T-helper 1 cell treated with Interleukin-12 subunit alpha and Interleukin-12 subunit beta and Interleukin-4 antibody, amounts not matched to agents 30 ng/mL and 1 ng/mL, for 36 hours (primary cell): Measurements from ENCODE around the gene LMAN2. TPM values are rescaled to one million over a fixed set of nuclear protein-coding genes. Genes with fewer than 3 reads are reported as not detected.
"Not testable (repeated sequence)": the region's sequence is repeated elsewhere in the genome, so short reads cannot be mapped to it uniquely, and the experiment has no call there.

Experiments
- intact Hi-C: fragments of 100-400 bp; cut with micrococcal nuclease; formaldehyde crosslinking; loops from one replicate; pipeline ENCODE4 v1.15.1; 2024
- total RNA-seq: library from RNA; stranded (reverse); gene quantifications from 2 replicates; pipeline ENCODE4 v1.2.3, GENCODE V29; 2022

The LMAN2 gene
- total RNA-seq, 1 donor from 2014 or later = 151 TPM

GRCh38 chr5:177310332-177310731 is 41.1 kb downstream of the LMAN2 start:
- intact Hi-C loops = loop anchor here (2.0 to 5.0 kb wide), 2 partner anchors 664 to 923 kb away; partner anchors contain the start of genes HIGD2A, NOP16 and TSPAN17

- intact Hi-C loops = loop anchor here (2.0 to 5.0 kb wide), 3 partner anchors 181 to 922 kb away; partner anchors contain the start of genes HIGD2A, NOP16 and TSPAN17
These were observed 41.9 kb downstream of the LMAN2 start for GRCh38 chr5:177309351-177310191.

GRCh38 chr5:177308740-177309139 is 42.7 kb downstream of the LMAN2 start:
- intact Hi-C loops = loop anchor here (2.0 kb wide), 1 partner anchor 180 kb away; no protein-coding TSS in a partner anchor

GRCh38 chr5:177307544-177308363 is 43.7 kb downstream of the LMAN2 start:
- intact Hi-C loops = loop anchor here (2.0 kb wide), 1 partner anchor 179 kb away; no protein-coding TSS in a partner anchor

- intact Hi-C loops = no loop called here
These were observed 44.6 kb downstream of the LMAN2 start for GRCh38 chr5:177306674-177307543.

- intact Hi-C loops = not testable (repeated sequence)
These were observed 45.3 kb downstream of the LMAN2 start for GRCh38 chr5:177306103-177306640.

GRCh38 chr5:177304392-177305119 is 46.9 kb downstream of the LMAN2 start:
- intact Hi-C loops = loop anchor here (5.0 kb wide), 2 partner anchors 248 to 942 kb away; partner anchors contain the start of genes FAM193B and KIAA1191

GRCh38 chr5:177303925-177304391 is 47.5 kb downstream of the LMAN2 start:
- intact Hi-C loops = loop anchor here (1.0 to 5.0 kb wide), 7 partner anchors 7 to 942 kb away; partner anchors contain the start of genes FAM193B, GRK6, KIAA1191 and LMAN2

GRCh38 chr5:177303121-177303924 is 48.1 kb downstream of the LMAN2 start, which contains the start of the genes PRELID1 and RAB24:
Gene PRELID1, plus strand, starts transcription at chr5:177303799. Its CDS starts 187 bp downstream, at chr5:177303986.
Gene RAB24, minus strand, starts transcription at chr5:177303719. Its CDS starts 431 bp downstream, at chr5:177303288.
- intact Hi-C loops = loop anchor here (1.0 to 5.0 kb wide), 7 partner anchors 8 to 941 kb away; partner anchors contain the start of genes FAM193B, GRK6, KIAA1191 and LMAN2

GRCh38 chr5:177302354-177303110 is 48.9 kb downstream of the LMAN2 start:
- intact Hi-C loops = loop anchor here (1.0 to 5.0 kb wide), 7 partner anchors 9 to 940 kb away; partner anchors contain the start of genes FAM193B, GRK6, KIAA1191 and LMAN2

- intact Hi-C loops = loop anchor here (2.0 to 5.0 kb wide), 7 partner anchors 125 to 939 kb away; partner anchors contain the start of genes FAM193B, GRK6, KIAA1191 and RNF44
These were observed 49.8 kb downstream of the LMAN2 start for GRCh38 chr5:177301503-177302165.

- intact Hi-C loops = loop anchor here (1.0 to 5.0 kb wide), 6 partner anchors 166 to 939 kb away; partner anchors contain the start of genes FAM193B, KIAA1191, RNF44 and ZNF346
These were observed 50.5 kb downstream of the LMAN2 start for GRCh38 chr5:177300951-177301350.

GRCh38 chr5:177300236-177300880 is 51.1 kb downstream of the LMAN2 start:
- intact Hi-C loops = loop anchor here (1.0 to 5.0 kb wide), 6 partner anchors 166 to 938 kb away; partner anchors contain the start of genes FAM193B, KIAA1191, RNF44 and ZNF346

- intact Hi-C loops = loop anchor here (1.0 to 5.0 kb wide), 6 partner anchors 165 to 937 kb away; partner anchors contain the start of genes FAM193B, KIAA1191, RNF44 and ZNF346
These were observed 51.8 kb downstream of the LMAN2 start for GRCh38 chr5:177299697-177300096.

- intact Hi-C loops = no loop called here
These were observed 53.5 kb downstream of the LMAN2 start for GRCh38 chr5:177297922-177298321.

- intact Hi-C loops = no loop called here
These were observed 54.9 kb downstream of the LMAN2 start for GRCh38 chr5:177296581-177296980.
